Naive B cell (primary cell): ENCODE data around the gene PROK1. TPM values are rescaled to one million over a fixed set of nuclear protein-coding genes. Genes with fewer than 3 reads are reported as not detected.

Experiments used
- ATAC-seq, 2 donors: fragments of 150-1000 bp; cut with Tn5 transposase; 2 replicates each; pipeline ENCODE4 v1.10.0; 2021; ENCODE audit warnings: low read depth in 2 of 2, mild to moderate bottlenecking in 2 of 2, moderate library complexity in 2 of 2
- DNase-seq: peaks from one replicate; pipeline ENCODE4 v3.0.0; 2022
- H3K27ac Mint-ChIP-seq, 6 donors: one replicate each; pipeline ENCODE4 v1.8.0; 2020 to 2022; ENCODE audit warnings: mild to moderate bottlenecking in 6 of 6, mixed read lengths in 6 of 6, moderate library complexity in 5 of 6, inconsistent platforms in 2 of 6
- H3K27me3 Mint-ChIP-seq, 3 donors: one replicate each; pipeline ENCODE4 v1.8.0; 2021 to 2022; ENCODE audit warnings: mixed read lengths in 3 of 3, mild to moderate bottlenecking in 1 of 3
- H3K36me3 Mint-ChIP-seq, 2 donors: one replicate each; pipeline ENCODE4 v1.8.0; 2020 to 2022; ENCODE audit warnings: mixed read lengths in 2 of 2, inconsistent platforms in 1 of 2, mild to moderate bottlenecking in 1 of 2
- H3K4me1 Mint-ChIP-seq, 3 donors: one replicate each; pipeline ENCODE4 v1.8.0; 2020 to 2022; ENCODE audit warnings: mixed read lengths in 3 of 3, inconsistent platforms in 1 of 3, mild to moderate bottlenecking in 1 of 3, moderate library complexity in 1 of 3
- H3K4me3 Mint-ChIP-seq, 8 donors: one replicate each; pipeline ENCODE4 v1.8.0; 2020 to 2022; ENCODE audit warnings: mild to moderate bottlenecking in 8 of 8, mixed read lengths in 8 of 8, moderate library complexity in 8 of 8, inconsistent platforms in 2 of 8
- H3K9me3 Mint-ChIP-seq, 7 donors: one replicate each; pipeline ENCODE4 v1.8.0; 2020 to 2022; ENCODE audit warnings: mixed read lengths in 7 of 7, mild to moderate bottlenecking in 5 of 7, inconsistent platforms in 2 of 7, moderate library complexity in 1 of 7
- polyA plus RNA-seq, 6 donors: library from polyadenylated mRNA; unstranded; fragments of 300-500 nt; fragmentation: Illumina TruSeq; gene quantifications; one replicate each; pipeline ENCODE4 v1.2.3, GENCODE V29; 2021; ENCODE audit warnings: low read depth in 6 of 6

Gene PROK1
- polyA plus RNA-seq, 6 donors from 2014 or later = 0.21 to 0.71 TPM; not detected in 4

GRCh38 chr1:110477445-110477957 lies 26.6 kb downstream of the PROK1 start:
- H3K9me3 Mint-ChIP-seq = no peaks in the 10 kb centered on the region
- no peaks in the 10 kb centered on the region for H3K4me1 Mint-ChIP-seq
- H3K4me3 Mint-ChIP-seq = no peak overlapping the region
- peaks cover 26 to 53% (median 51%) of the 10 kb centered on the region in 3 donors for H3K27me3 Mint-ChIP-seq
- no peaks in the 10 kb centered on the region for H3K36me3 Mint-ChIP-seq
- no peak overlapping the region for H3K27ac Mint-ChIP-seq
- no peak for ATAC-seq
- DNase-seq = no peak

- no peak overlapping the region for H3K27ac Mint-ChIP-seq
- no peak overlapping the region for H3K4me3 Mint-ChIP-seq
- ATAC-seq (no peak), DNase-seq (no peak)
- H3K36me3 Mint-ChIP-seq = no peaks in the 10 kb centered on the region
- H3K4me1 Mint-ChIP-seq = no peaks in the 10 kb centered on the region
- peaks cover 21 to 56% (median 49%) of the 10 kb centered on the region in 3 donors for H3K27me3 Mint-ChIP-seq
- no peaks in the 10 kb centered on the region for H3K9me3 Mint-ChIP-seq
Observed at GRCh38 chr1:110477967-110478640, 27.2 kb downstream of the PROK1 start.

GRCh38 chr1:110478886-110479285 lies 27.9 kb downstream of the PROK1 start:
- H3K27me3 Mint-ChIP-seq = peaks cover 15 to 58% (median 49%) of the 10 kb centered on the region in 3 donors
- H3K27ac Mint-ChIP-seq = no peak overlapping the region
- no peak for ATAC-seq
- H3K4me3 Mint-ChIP-seq = no peak overlapping the region
- no peaks in the 10 kb centered on the region for H3K9me3 Mint-ChIP-seq
- no peaks in the 10 kb centered on the region for H3K4me1 Mint-ChIP-seq
- no peak for DNase-seq
- no peaks in the 10 kb centered on the region for H3K36me3 Mint-ChIP-seq

GRCh38 chr1:110480356-110481096 lies 29.6 kb downstream of the PROK1 start:
- no peaks in the 10 kb centered on the region for H3K4me1 Mint-ChIP-seq
- H3K4me3 Mint-ChIP-seq = no peak overlapping the region
- H3K27me3 Mint-ChIP-seq = peaks cover 16 to 64% (median 49%) of the 10 kb centered on the region in 3 donors
- H3K27ac Mint-ChIP-seq = no peak overlapping the region
- ATAC-seq (no peak), DNase-seq (no peak)
- H3K9me3 Mint-ChIP-seq = no peaks in the 10 kb centered on the region
- no peaks in the 10 kb centered on the region for H3K36me3 Mint-ChIP-seq

GRCh38 chr1:110481968-110482623 lies 31.1 kb downstream of the PROK1 start:
- DNase-seq (no peak), ATAC-seq (no peak)
- H3K27me3 Mint-ChIP-seq = peaks cover 11 to 59% (median 43%) of the 10 kb centered on the region in 3 donors
- no peaks in the 10 kb centered on the region for H3K9me3 Mint-ChIP-seq
- no peak overlapping the region for H3K27ac Mint-ChIP-seq
- no peaks in the 10 kb centered on the region for H3K36me3 Mint-ChIP-seq
- H3K4me1 Mint-ChIP-seq = no peaks in the 10 kb centered on the region
- no peak overlapping the region for H3K4me3 Mint-ChIP-seq

- Mint-ChIP-seq H3K9me3 (no peaks in the 10 kb centered on the region), H3K4me3 (no peak overlapping the region), H3K27ac (peak overlapping the region in 1 of 6 donors; percentile 51), H3K27me3 (peaks cover 11 to 59% (median 43%) of the 10 kb centered on the region in 3 donors), H3K36me3 (no peaks in the 10 kb centered on the region), H3K4me1 (no peaks in the 10 kb centered on the region)
- ATAC-seq = no peak
- no peak for DNase-seq
Observed at GRCh38 chr1:110482662-110483307, 31.8 kb downstream of the PROK1 start.

GRCh38 chr1:110483308-110483685 lies 32.3 kb downstream of the PROK1 start:
- no peaks in the 10 kb centered on the region for H3K4me1 Mint-ChIP-seq
- peak overlapping the region in 1 of 6 donors; percentile 51 for H3K27ac Mint-ChIP-seq
- DNase-seq = no peak
- H3K36me3 Mint-ChIP-seq = no peaks in the 10 kb centered on the region
- H3K4me3 Mint-ChIP-seq = no peak overlapping the region
- no peak for ATAC-seq
- H3K9me3 Mint-ChIP-seq = no peaks in the 10 kb centered on the region
- H3K27me3 Mint-ChIP-seq = peaks cover 11 to 60% (median 45%) of the 10 kb centered on the region in 3 donors

- H3K36me3 Mint-ChIP-seq = no peaks in the 10 kb centered on the region
- peaks cover 11 to 54% (median 38%) of the 10 kb centered on the region in 3 donors for H3K27me3 Mint-ChIP-seq
- H3K27ac Mint-ChIP-seq = peak overlapping the region in 1 of 6 donors; percentile 24
- H3K4me1 Mint-ChIP-seq = no peaks in the 10 kb centered on the region
- DNase-seq (no peak), ATAC-seq (no peak)
- no peaks in the 10 kb centered on the region for H3K9me3 Mint-ChIP-seq
- H3K4me3 Mint-ChIP-seq = no peak overlapping the region
Observed at GRCh38 chr1:110484801-110485200, 33.9 kb downstream of the PROK1 start.

- DNase-seq (no peak), ATAC-seq (no peak)
- H3K36me3 Mint-ChIP-seq = no peaks in the 10 kb centered on the region
- H3K9me3 Mint-ChIP-seq = no peaks in the 10 kb centered on the region
- no peaks in the 10 kb centered on the region for H3K4me1 Mint-ChIP-seq
- H3K27me3 Mint-ChIP-seq = peaks cover 11 to 51% (median 34%) of the 10 kb centered on the region in 3 donors
- H3K27ac Mint-ChIP-seq = peak overlapping the region in 1 of 6 donors; percentile 43
- H3K4me3 Mint-ChIP-seq = no peak overlapping the region
Observed at GRCh38 chr1:110485725-110486124, 34.8 kb downstream of the PROK1 start.

GRCh38 chr1:110487726-110488125 lies 36.8 kb downstream of the PROK1 start:
- H3K4me3 Mint-ChIP-seq = no peak overlapping the region
- no peaks in the 10 kb centered on the region for H3K9me3 Mint-ChIP-seq
- peaks cover 11 to 38% (median 34%) of the 10 kb centered on the region in 3 donors for H3K27me3 Mint-ChIP-seq
- no peaks in the 10 kb centered on the region for H3K4me1 Mint-ChIP-seq
- H3K36me3 Mint-ChIP-seq = no peaks in the 10 kb centered on the region
- ATAC-seq (no peak), DNase-seq (no peak)
- peak overlapping the region in 1 of 6 donors; percentile 5 for H3K27ac Mint-ChIP-seq

- H3K27me3 Mint-ChIP-seq = peaks cover 11 to 35% (median 31%) of the 10 kb centered on the region in 3 donors
- H3K27ac Mint-ChIP-seq = peak overlapping the region in 1 of 6 donors; percentile 5
- no peaks in the 10 kb centered on the region for H3K4me1 Mint-ChIP-seq
- H3K4me3 Mint-ChIP-seq = no peak overlapping the region
- H3K36me3 Mint-ChIP-seq = no peaks in the 10 kb centered on the region
- H3K9me3 Mint-ChIP-seq = no peaks in the 10 kb centered on the region
- no peak for DNase-seq
- ATAC-seq = no peak
Observed at GRCh38 chr1:110488161-110488560, 37.2 kb downstream of the PROK1 start.

GRCh38 chr1:110488867-110489266 lies 37.9 kb downstream of the PROK1 start:
- ATAC-seq (no peak), DNase-seq (no peak)
- Mint-ChIP-seq H3K27ac (peak overlapping the region in 1 of 6 donors; percentile 27), H3K9me3 (no peaks in the 10 kb centered on the region), H3K27me3 (peaks cover 11 to 35% (median 24%) of the 10 kb centered on the region in 3 donors), H3K4me3 (no peak overlapping the region), H3K4me1 (no peaks in the 10 kb centered on the region), H3K36me3 (no peaks in the 10 kb centered on the region)

- Mint-ChIP-seq H3K4me3 (no peak overlapping the region), H3K4me1 (no peaks in the 10 kb centered on the region), H3K9me3 (no peaks in the 10 kb centered on the region), H3K27me3 (peaks cover 11 to 35% (median 21%) of the 10 kb centered on the region in 3 donors), H3K36me3 (no peaks in the 10 kb centered on the region), H3K27ac (no peak overlapping the region)
- no peak for DNase-seq
- no peak for ATAC-seq
Observed at GRCh38 chr1:110489406-110489805, 38.5 kb downstream of the PROK1 start.
